GM12878 (cell line): ENCODE data around the gene TPI1. TPM values are rescaled to one million over a fixed set of nuclear protein-coding genes. Genes with fewer than 3 reads are reported as not detected.
"Not testable (repeated sequence)": the region's sequence is repeated elsewhere in the genome, so short reads cannot be mapped to it uniquely, and the experiment has no call there.

Source experiments
- ATAC-seq: fragments of 200-7000 bp; cut with Tn5 transposase; 3 replicates; pipeline ENCODE4 v1.9.1; 2020; ENCODE audit warnings: mild to moderate bottlenecking, moderate library complexity
- BruUV-seq: library from RNA; stranded (reverse); fragments of 400-500 nt; replicated peaks from 2 replicates; lab custom pipeline; 2021; lab: Mats Ljungman, UMichigan
- CTCF ChIA-PET: fragments of 300-600 bp; sonication (Branson Sonifier 250); formaldehyde crosslinking; extraction: SDS; loops from one replicate; lab custom pipeline; 2021; ENCODE audit warnings: inconsistent platforms; lab: Yijun Ruan, JAX
- POLR2A ChIA-PET: fragments of 350-600 bp; formaldehyde crosslinking; extraction: SDS; loops from one replicate; lab custom pipeline; 2021; ENCODE audit warnings: inconsistent platforms; lab: Charles Lee
- RAD21 ChIA-PET: fragments of 300-600 bp; sonication (Branson Sonifier 250); formaldehyde crosslinking; loops from one replicate; lab custom pipeline; 2023; ENCODE audit warnings: antibody characterized with exemption; ENCODE audit not compliant: unreplicated experiment; lab: Charles Lee
- SMC1A ChIA-PET: fragments of 300-600 bp; sonication (Branson Sonifier 250); formaldehyde crosslinking; loops from one replicate; lab custom pipeline; 2023; ENCODE audit not compliant: unreplicated experiment, uncharacterized antibody; lab: Charles Lee
- DNase-seq: peaks from one replicate; pipeline ENCODE4 v3.0.0-alpha.2; 2011; ENCODE audit warnings: low read depth, low spot score
- FAIRE-seq: peaks from 3 replicates; lab custom pipeline; 2011; peaks lifted over from hg19 to GRCh38; lab: Jason Lieb, UNC
- H2AFZ ChIP-seq: 2 replicates; pipeline ENCODE4 v1.6.0; 2011; ENCODE audit warnings: low read depth, low read length, control low read depth; ENCODE audit not compliant: control insufficient read depth
- H3K27ac ChIP-seq: 2 replicates; pipeline ENCODE4 v1.5.1; 2011; ENCODE audit warnings: control low read depth; ENCODE audit not compliant: control insufficient read depth, insufficient read depth
- H3K27me3 ChIP-seq, 2 experiments: replicated peaks in 1 of 2; 2 replicates each; pipeline versions ENCODE4 v1.6.0 to v1.6.1; 2011; ENCODE audit warnings: low read length in 1 of 2; ENCODE audit not compliant: control insufficient read depth in 2 of 2, insufficient read depth in 2 of 2
- H3K36me3 ChIP-seq, 2 experiments: 2 replicates each; pipeline ENCODE4 v1.5.1; 2011; ENCODE audit warnings: low read length in 1 of 2; ENCODE audit not compliant: control insufficient read depth in 2 of 2, insufficient read depth in 2 of 2
- H3K4me1 ChIP-seq: 2 replicates; pipeline ENCODE4 v1.6.1; 2011; ENCODE audit warnings: mild to moderate bottlenecking, low read length, moderate library complexity, mixed read lengths; ENCODE audit not compliant: control insufficient read depth, insufficient read depth
- H3K4me2 ChIP-seq: 2 replicates; pipeline ENCODE4 v1.6.0; 2011; ENCODE audit warnings: control low read depth; ENCODE audit not compliant: control insufficient read depth, insufficient read depth
- H3K4me3 ChIP-seq: fragments of 200-600 bp; sonication (generic); 2 replicates; pipeline ENCODE4 v1.5.1; 2016
- H3K79me2 ChIP-seq: 2 replicates; pipeline ENCODE4 v1.6.0; 2011; ENCODE audit warnings: low read length; ENCODE audit not compliant: control insufficient read depth, insufficient read depth
- H3K9ac ChIP-seq: 2 replicates; pipeline ENCODE4 v1.8.0; 2011; ENCODE audit warnings: low read length, control low read depth, mixed read lengths; ENCODE audit not compliant: control insufficient read depth, insufficient read depth
- H3K9me3 ChIP-seq: replicated peaks from 3 replicates; pipeline ENCODE4 v1.5.1; 2011; ENCODE audit warnings: mild to moderate bottlenecking, low read length; ENCODE audit not compliant: control insufficient read depth, insufficient read depth
- H4K20me1 ChIP-seq: 2 replicates; pipeline ENCODE4 v1.6.0; 2011; ENCODE audit not compliant: control insufficient read depth, insufficient read depth
- BRCA1 ChIP-seq: IDR thresholded peaks from 2 replicates; pipeline ENCODE4 v1.6.1; 2011; ENCODE audit warnings: low read depth, low read length, improper control_type of control experiment
- CBX3 ChIP-seq: fragments of 200-600 bp; sonication (generic); IDR thresholded peaks from 2 replicates; pipeline ENCODE4 v1.6.1; 2016; ENCODE audit warnings: low read depth, borderline replicate concordance
- FOXM1 ChIP-seq: IDR thresholded peaks from 2 replicates; pipeline ENCODE4 v1.6.1; 2012; ENCODE audit warnings: low read depth, mild to moderate bottlenecking, inconsistent platforms, low read length, moderate library complexity
- HCFC1 ChIP-seq: fragments of 150-350 bp; IDR thresholded peaks from 2 replicates; pipeline ENCODE4 v1.6.1; 2014; ENCODE audit warnings: low read length
- PAX5 ChIP-seq: IDR thresholded peaks from 2 replicates; pipeline ENCODE4 v1.6.1; 2011; ENCODE audit warnings: low read depth, low read length, borderline replicate concordance
- RELA ChIP-seq: fragments of 450-650 bp; IDR thresholded peaks from 2 replicates; pipeline ENCODE4 v1.8.0; 2014; ENCODE audit warnings: borderline replicate concordance; ENCODE audit not compliant: partially characterized antibody
- TCF3 ChIP-seq: IDR thresholded peaks from 2 replicates; pipeline ENCODE4 v1.6.1; 2012; ENCODE audit warnings: low read depth, mild to moderate bottlenecking, low read length, borderline replicate concordance; ENCODE audit not compliant: insufficient read depth
- ZNF384 ChIP-seq: IDR thresholded peaks from 2 replicates; pipeline ENCODE4 v1.6.1; 2012; ENCODE audit warnings: low read depth, mild to moderate bottlenecking, low read length, improper control_type of control experiment, borderline replicate concordance
- whole genome bisulfite sequencing: methylation state at CpG from one replicate; pipeline ENCODE4 v1.1.6; 2016; ENCODE audit warnings: low lambda C conversion rate; ENCODE audit not compliant: insufficient replicate concordance, insufficient coverage; ENCODE audit errors: missing lambda C conversion rate; 5-methylcytosine and 5-hydroxymethylcytosine counted together
- in situ Hi-C: fragments of 300-500 bp; cut with MboI; formaldehyde crosslinking; loops from 9 replicates; pipeline ENCODE4 v1.14.3; 2018; ENCODE audit warnings: mixed read lengths
- intact Hi-C: fragments of 100-400 bp; cut with micrococcal nuclease; formaldehyde crosslinking; loops from one replicate; pipeline ENCODE4 v1.14.2; 2022; ENCODE audit not compliant: unreplicated experiment
- polyA plus RNA-seq, 11 experiments: library from polyadenylated mRNA; depleted of rRNA in 4 of 11; unstranded in 6 of 11; stranded (reverse) in 5 of 11; fragments of >200 nt; fragmentation: Nextera tagmentation in 4 of 11; fragmentation: Illumina TruSeq in 1 of 11; extraction: Ambion mirVana in 4 of 11; extraction: Trizol in 1 of 11; gene quantifications; 1 replicate in 1 of 11; 2 replicates in 10 of 11; pipeline versions ENCODE4 v1.2.1 to v1.2.3, GENCODE V29; 2011 to 2016; ENCODE audit warnings: inconsistent platforms in 2 of 11, missing spikeins in 2 of 11, low read depth in 1 of 11
- total RNA-seq, 4 experiments: library from RNA; depleted of rRNA in 3 of 4; stranded (reverse); fragments of >200 nt in 3 of 4; fragmentation: Illumina TruSeq in 1 of 4; extraction: Trizol in 1 of 4; gene quantifications; 2 replicates each; pipeline versions ENCODE4 v1.2.1 to v1.2.3, GENCODE V29; 2013 to 2021
- TF ChIP-seq, protein P1 (sequence below): fragments of 450-650 bp; conservative IDR thresholded peaks from 2 replicates; pipeline ENCODE4 v1.6.1; 2017; ENCODE audit warnings: mild to moderate bottlenecking, moderate library complexity

TPI1 gene
- total and polyA plus RNA-seq, 10 of the 15 experiments (the other 5 are each of a cell fraction or from before 2014, with no cell fraction given) = 916 to 7,349 (median 1,677) TPM

GRCh38 chr12:6873094-6874014 lies 6.0 kb downstream of the TPI1 start, which contains the start of gene SPSB2 (continued):
- TF ChIP-seq, protein P1, sequence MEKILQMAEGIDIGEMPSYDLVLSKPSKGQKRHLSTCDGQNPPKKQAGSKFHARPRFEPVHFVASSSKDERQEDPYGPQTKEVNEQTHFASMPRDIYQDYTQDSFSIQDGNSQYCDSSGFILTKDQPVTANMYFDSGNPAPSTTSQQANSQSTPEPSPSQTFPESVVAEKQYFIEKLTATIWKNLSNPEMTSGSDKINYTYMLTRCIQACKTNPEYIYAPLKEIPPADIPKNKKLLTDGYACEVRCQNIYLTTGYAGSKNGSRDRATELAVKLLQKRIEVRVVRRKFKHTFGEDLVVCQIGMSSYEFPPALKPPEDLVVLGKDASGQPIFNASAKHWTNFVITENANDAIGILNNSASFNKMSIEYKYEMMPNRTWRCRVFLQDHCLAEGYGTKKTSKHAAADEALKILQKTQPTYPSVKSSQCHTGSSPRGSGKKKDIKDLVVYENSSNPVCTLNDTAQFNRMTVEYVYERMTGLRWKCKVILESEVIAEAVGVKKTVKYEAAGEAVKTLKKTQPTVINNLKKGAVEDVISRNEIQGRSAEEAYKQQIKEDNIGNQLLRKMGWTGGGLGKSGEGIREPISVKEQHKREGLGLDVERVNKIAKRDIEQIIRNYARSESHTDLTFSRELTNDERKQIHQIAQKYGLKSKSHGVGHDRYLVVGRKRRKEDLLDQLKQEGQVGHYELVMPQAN = peak; percentile 29; the same call in 1 of the 2 replicates
- TF ChIP-seq PAX5 (peak; percentile 58; the same call in 1 of the 2 replicates), TCF3 (0 out of 2 replicates have a peak, but pooled peaks have one; percentile 5), ZNF384 (no peak), FOXM1 (no peak), BRCA1 (0 out of 2 replicates have a peak, but pooled peaks have one; percentile 7), CBX3 (no peak), HCFC1 (peak; percentile 32; the same call in 1 of the 2 replicates), RELA (no peak)

- POLR2A ChIA-PET = interaction anchor here (0.6 to 5.0 kb wide), 5 partner anchors 9 to 70 kb away, joined by 4 to 52 read pairs (median 22); partner anchors contain the start of genes C12orf57, CDCA3, RNU7-1 and USP5
- 61% methylated on average over 9 of the region's 9 CpGs for WGBS
- BruUV-seq = not testable (repeated sequence)
Observed at GRCh38 chr12:6874015-6874368, 6.7 kb downstream of the TPI1 start.

DNA sequence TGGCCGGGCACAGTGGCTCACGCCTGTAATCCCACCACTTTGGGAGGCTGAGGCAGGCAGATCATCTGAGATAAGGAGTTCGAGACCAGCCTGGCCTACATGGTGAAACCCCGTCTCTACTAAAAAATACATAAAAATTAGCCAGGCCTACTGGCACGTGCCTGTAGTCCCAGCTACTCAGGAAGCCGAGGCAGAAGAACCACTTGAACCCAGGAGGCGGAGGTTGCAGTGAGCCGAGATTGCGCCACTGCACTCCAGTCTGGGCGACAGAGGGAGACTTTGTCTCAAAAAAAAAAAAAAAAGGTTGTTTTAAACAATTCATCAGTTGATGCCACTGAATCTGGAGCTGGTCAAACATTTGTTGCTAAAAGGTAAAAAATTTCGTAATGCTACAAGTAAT lies 12.5 kb downstream of the TPI1 start:
- H4K20me1 ChIP-seq, H3K4me2 ChIP-seq, DNase-seq, FAIRE-seq, H2AFZ ChIP-seq, SMC1A ChIA-PET, in situ Hi-C loops, H3K27me3 ChIP-seq, H3K9me3 ChIP-seq, ATAC-seq, BruUV-seq, H3K4me1 ChIP-seq, intact Hi-C loops, H3K27ac ChIP-seq, RAD21 ChIA-PET, H3K9ac ChIP-seq, H3K4me3 ChIP-seq, H3K79me2 ChIP-seq: not testable (repeated sequence)
- peaks cover 4 to 20% of the 10 kb centered on the region in 2 experiments; a peak in 3 of 4 replicates for H3K36me3 ChIP-seq
- 89% methylated on average over 11 of the region's 11 CpGs for WGBS
- CTCF ChIA-PET = interaction anchor here (1.5 to 4.5 kb wide), 2 partner anchors 8 to 11 kb away, joined by 6 to 19 read pairs; partner anchors contain the start of gene SPSB2
- POLR2A ChIA-PET = interaction anchor here (0.6 to 2.3 kb wide), 6 partner anchors 26 to 1204 kb away, joined by 3 to 12 read pairs (median 3); partner anchors contain the start of gene USP5

More at GRCh38 chr12:6874015-6874368, 6.7 kb downstream of the TPI1 start:
- Histone ChIP-seq H3K27ac (peak overlapping the region; percentile 59; the same call in 1 of the 2 replicates), H3K36me3 (peaks cover 20 to 29% of the 10 kb centered on the region in 2 experiments), H3K79me2 (peaks cover 21% of the 10 kb centered on the region), H3K4me3 (peak overlapping the region; percentile 87; the same call in 1 of the 2 replicates), H3K4me1 (peaks cover 28% of the 10 kb centered on the region), H3K4me2 (peak overlapping the region; percentile 96), H2AFZ (peak overlapping the region; percentile 71), H3K9ac (peak overlapping the region; percentile 61; the same call in 1 of the 2 replicates), H4K20me1 (peaks cover 12% of the 10 kb centered on the region)
- ATAC-seq, FAIRE-seq, H3K9me3 ChIP-seq, in situ Hi-C loops, intact Hi-C loops, DNase-seq, H3K27me3 ChIP-seq: not testable (repeated sequence)
- ChIA-PET RAD21 (interaction anchor here (0.7 to 5.3 kb wide), 3 partner anchors 18 to 48 kb away, joined by 3 to 41 read pairs (median 37); partner anchors contain the start of genes CDCA3 and USP5), SMC1A (interaction anchor here (0.6 to 4.5 kb wide), 2 partner anchors 9 to 18 kb away, joined by 3 to 41 read pairs; no protein-coding TSS in a partner anchor), CTCF (interaction anchor here (0.6 to 8.7 kb wide), 10 partner anchors 18 to 219 kb away, joined by 3 to 121 read pairs (median 8); partner anchors contain the start of genes C1R and LPCAT3)
